IPS DF 4.7 (cell line): Measurements from ENCODE around the gene CASK.

Source experiments
- DNase-seq: peaks from one replicate; pipeline ENCODE4 v3.0.0-alpha.2; 2013; ENCODE audit warnings: low spot score; ENCODE audit errors: extremely low read depth

Gene CASK

DNA sequence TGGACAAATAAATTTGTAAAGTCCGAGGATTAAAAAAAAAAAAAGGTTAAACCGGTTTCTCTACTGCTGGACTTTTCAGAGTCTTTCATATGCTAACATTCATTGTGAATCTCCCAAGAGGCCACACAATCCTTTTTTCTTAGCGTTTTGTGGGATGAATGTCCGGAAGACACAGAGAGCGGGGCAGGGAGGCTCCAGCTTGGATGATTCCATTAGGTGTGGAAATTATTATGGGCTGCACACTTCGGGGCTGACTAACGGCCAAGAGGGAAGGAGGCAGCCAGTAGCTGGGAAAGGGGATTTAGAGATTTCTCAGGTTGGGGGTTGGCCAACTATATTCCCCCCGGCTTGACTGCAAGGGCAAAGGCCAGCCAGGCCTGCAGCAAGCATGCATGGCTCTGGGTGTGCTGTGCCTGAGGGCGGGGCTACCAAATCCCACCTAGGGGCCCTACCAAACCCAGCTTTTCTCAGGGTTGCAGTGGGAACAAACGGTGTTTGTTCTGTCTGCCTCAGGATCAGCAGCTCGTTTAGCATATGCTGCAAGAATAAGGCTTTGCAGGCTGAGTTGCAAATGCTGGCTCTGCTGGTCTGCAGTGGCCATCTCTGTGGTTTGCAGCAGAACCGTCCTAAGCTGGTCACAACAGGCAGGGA is 447.6 kb downstream of the CASK start:
- peak; percentile 36 for DNase-seq

- DNase-seq, result peak; percentile 49
Measured at GRCh38 chrX:41475191-41475590, 448.2 kb downstream of the CASK start.

DNA sequence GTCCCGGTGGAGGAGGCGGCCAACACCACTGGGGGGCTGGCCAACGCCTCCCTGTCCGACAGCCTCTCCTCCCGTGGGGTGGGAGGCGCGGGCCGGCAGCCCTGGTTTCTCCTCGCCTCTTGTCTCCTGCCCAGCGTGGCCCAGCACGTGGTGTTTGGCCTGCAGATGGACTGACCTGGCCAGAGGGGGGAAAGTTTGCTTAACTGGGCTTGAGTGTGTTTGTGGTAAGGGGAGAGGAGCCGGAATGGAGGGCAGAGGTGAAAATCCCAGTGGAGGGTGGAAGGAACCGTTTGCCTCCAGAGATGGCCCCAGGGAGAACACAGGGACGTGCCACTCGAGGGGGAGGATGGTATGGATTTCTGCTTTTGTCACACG is 448.6 kb downstream of the CASK start:
- no peak for DNase-seq

DNA sequence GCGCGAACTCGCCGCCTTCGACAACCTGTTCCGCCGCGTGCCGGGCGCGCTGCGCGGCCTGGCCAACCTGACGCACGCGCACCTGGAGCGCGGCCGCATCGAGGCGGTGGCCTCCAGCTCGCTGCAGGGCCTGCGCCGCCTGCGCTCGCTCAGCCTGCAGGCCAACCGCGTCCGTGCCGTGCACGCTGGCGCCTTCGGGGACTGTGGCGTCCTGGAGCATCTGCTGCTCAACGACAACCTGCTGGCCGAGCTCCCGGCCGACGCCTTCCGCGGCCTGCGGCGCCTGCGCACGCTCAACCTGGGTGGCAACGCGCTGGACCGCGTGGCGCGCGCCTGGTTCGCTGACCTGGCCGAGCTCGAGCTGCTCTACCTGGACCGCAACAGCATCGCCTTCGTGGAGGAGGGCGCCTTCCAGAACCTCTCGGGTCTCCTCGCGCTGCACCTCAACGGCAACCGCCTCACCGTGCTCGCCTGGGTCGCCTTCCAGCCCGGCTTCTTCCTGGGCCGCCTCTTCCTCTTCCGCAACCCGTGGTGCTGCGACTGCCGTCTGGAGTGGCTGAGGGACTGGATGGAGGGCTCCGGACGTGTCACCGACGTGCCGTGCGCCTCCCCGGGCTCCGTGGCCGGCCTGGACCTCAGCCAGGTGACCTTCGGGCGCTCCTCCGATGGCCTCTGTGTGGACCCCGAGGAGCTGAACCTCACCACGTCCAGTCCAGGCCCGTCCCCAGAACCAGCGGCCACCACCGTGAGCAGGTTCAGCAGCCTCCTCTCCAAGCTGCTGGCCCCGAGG is 449.2 kb downstream of the CASK start:
- no peak for DNase-seq

DNA sequence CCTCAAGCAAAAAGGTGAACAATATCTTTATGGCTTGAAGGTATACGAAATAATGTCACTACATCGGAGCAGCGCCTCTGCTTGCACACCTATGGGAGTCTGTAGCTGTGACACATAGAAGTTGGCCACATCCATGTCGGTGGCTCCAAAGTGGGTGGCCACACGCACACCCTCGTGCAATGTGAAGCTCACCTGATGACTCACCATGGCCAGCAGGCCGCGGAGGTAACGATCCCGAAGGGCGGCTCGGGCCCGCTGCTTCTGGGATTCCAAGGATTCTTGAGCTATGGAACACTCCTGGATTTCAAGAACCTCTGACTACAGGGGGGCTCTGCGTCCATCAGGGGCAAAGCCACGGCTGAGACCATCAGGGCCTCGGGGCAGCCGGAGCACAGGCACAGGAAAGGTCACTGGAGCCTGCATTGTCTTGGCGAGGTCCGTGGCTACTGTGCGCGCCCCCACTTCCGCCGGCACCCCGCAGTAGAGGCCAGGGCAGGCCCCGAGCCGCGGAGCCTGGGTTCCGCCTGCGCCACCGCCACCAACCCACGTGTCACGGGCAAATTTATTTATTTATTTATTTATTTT is 451.0 kb downstream of the CASK start:
- no peak for DNase-seq

- no peak for DNase-seq
Measured at GRCh38 chrX:41471786-41472185, 451.6 kb downstream of the CASK start.

DNA sequence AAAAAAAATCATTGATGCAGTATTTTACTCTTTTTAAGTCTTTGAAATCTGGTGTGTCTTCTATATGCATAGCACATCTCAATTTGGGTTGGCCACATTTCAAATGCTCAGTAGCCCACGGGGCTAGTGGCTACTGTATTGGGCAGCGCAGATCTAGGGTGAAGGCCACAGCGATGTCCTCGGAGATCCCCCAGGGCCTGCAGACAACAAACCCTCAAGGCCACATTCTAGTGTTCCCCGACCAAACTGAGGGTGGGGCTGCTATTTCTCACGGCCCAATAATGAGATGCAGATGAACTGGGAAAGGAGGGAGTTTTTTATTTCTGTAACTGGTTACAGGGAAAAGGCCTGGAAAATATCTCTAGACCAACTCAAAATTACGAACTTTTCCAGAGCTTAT is 452.6 kb downstream of the CASK start:
- no peak for DNase-seq

GRCh38 chrX:41468647-41469323 is 454.6 kb downstream of the CASK start:
- DNase-seq, result no peak
